Caki2 (cell line): ENCODE measurements around the gene ILRUN. TPM values are rescaled to one million over a fixed set of nuclear protein-coding genes. Genes with fewer than 3 reads are reported as not detected.
A peak's percentile ranks its signal among the peaks of the same experiment; 100 is the strongest.
"Not testable (repeated sequence)": the region's sequence is repeated elsewhere in the genome, so short reads cannot be mapped to it uniquely, and the experiment has no call there.

Experiments used
- DNase-seq: peaks from one replicate; pipeline ENCODE4 v3.0.0-alpha.2; 2015; ENCODE audit warnings: low read depth
- in situ Hi-C: cut with HindIII; loops from 2 replicates; pipeline ENCODE4 v1.10.0; 2016; ENCODE audit warnings: low sequenced_read_pairs, low pct_unique_long_range_greater_than_20kb, mixed read lengths
- total RNA-seq: library from RNA; depleted of rRNA; stranded (reverse); fragments of >200 nt; shearing (Covaris generic); gene quantifications from 2 replicates; pipeline ENCODE4 v1.2.3, GENCODE V29; 2014; ENCODE audit warnings: low replicate concordance

The ILRUN gene
- total RNA-seq, 1 experiment from 2014 or later: 54.5 TPM

GRCh38 chr6:34705241-34705640 lies 8.7 kb upstream of the ILRUN start:
- no peak for DNase-seq
- in situ Hi-C loops: no loop called here

- in situ Hi-C loops: no loop called here
Observed at GRCh38 chr6:34701199-34701598, 4.6 kb upstream of the ILRUN start.

DNA sequence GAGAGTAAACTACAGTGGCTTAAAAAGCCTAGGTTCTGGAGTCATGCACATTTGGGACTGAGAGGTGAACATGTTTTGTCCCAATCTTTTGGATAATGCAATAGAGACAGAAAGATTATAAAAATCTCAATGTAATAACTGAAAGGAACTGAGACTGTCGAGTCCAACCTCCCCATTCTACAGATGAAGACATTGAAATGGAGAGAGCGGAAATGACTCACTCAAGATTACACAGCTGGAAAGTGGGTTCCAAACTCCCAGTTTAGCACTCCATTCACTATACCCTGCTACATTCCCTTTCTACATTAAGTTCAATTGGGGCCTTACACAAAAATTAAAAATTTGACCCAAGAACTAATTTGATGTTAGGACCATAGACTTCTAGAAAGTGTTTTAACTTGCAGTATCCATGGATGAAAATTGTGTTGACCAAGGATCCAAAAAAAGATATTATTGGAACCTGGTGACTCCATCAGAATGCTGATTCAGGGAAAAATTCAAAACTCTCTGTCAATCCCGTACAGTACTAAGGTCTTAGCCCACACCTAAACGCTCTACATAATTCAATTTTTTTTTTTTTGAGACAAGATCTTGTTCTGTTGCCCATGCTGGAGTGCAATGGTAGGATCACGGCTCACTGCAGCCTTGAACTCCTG lies 1.5 kb upstream of the ILRUN start:
- in situ Hi-C loops: no loop called here
- no peak for DNase-seq

More at GRCh38 chr6:34701199-34701598, 4.6 kb upstream of the ILRUN start:
- DNase-seq: no peak

GRCh38 chr6:34697544-34697836 lies 923 bp upstream of the ILRUN start:
- in situ Hi-C loops: no loop called here
- DNase-seq: no peak

DNA sequence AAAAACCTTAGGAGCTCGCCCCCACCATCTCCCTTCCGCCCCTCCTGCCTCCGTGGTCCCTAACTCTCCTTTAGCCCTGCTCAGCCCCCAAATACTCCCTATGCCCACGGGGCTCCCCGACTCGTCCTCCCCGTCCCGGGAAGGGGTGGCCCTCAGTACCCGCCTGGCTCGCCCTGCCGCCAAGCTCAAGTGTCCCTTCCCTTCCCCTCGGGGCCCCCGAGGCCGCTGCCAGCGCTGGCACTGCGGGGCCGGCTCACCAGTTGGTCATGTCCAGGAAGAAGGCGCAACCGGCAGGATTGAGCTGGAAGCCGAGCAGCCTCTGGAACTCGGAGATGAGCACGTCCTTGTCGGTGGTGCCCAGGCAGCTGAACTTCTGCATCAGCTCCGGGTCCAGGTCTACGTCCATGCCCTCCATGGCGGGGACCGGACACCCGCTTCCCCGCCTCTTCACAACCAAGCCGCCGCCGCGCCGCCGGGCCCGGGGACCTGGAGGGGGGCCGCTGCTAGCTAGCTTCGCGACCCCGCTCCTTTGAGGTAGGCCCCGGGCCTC lies 303 bp downstream of the ILRUN start:
- in situ Hi-C loops: no loop called here
- DNase-seq: no peak

GRCh38 chr6:34695729-34696188 lies 808 bp downstream of the ILRUN start:
- no peak for DNase-seq
- in situ Hi-C loops: no loop called here

- DNase-seq: peak; percentile 29
- in situ Hi-C loops: no loop called here
Observed at GRCh38 chr6:34692280-34692679, 4.3 kb downstream of the ILRUN start.

DNA sequence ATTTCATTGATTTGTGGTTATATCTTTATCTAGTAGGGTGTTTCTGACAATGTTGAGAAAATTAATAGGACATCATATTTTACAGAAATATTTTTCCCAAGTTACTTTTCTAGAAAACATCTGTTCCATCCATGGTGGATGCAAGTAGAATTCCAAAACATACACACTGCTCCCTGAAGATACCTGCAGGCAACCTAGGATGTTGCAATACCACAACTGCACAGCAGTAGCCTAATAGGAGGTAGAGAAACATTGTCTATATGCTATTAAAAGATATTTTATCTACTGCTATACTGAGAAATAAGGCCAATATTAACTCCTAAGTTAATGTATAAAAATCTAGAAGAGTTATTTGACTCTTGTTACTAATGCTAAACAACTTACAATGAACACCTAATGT lies 6.8 kb downstream of the ILRUN start:
- in situ Hi-C loops: no loop called here
- no peak for DNase-seq

GRCh38 chr6:34688956-34689355 lies 7.6 kb downstream of the ILRUN start:
- DNase-seq: no peak
- in situ Hi-C loops: no loop called here

GRCh38 chr6:34684919-34685318 lies 11.6 kb downstream of the ILRUN start:
- in situ Hi-C loops: no loop called here
- DNase-seq: no peak

DNA sequence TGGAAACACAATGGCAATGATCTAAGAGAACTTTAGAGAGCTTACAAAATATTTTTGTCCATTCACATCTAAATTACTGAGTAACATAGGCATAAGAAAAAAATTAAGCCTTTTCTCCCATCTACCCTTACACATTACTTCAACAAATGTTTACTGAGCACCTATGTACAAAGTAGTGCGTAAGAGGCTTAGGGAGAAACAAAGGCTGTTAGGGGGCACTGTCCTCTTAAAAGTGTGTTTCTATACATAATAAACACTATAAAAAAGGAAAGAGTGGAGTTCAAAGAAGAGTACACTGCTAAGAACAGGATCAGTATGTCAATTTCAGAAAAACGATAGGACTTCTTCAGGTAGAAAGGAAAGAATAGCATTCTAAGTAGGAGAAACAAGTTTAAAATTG lies 12.2 kb downstream of the ILRUN start:
- in situ Hi-C loops: no loop called here
- DNase-seq: no peak

- peak; percentile 77 for DNase-seq
- in situ Hi-C loops: no loop called here
Observed at GRCh38 chr6:34680802-34681515, 15.6 kb downstream of the ILRUN start.

DNA sequence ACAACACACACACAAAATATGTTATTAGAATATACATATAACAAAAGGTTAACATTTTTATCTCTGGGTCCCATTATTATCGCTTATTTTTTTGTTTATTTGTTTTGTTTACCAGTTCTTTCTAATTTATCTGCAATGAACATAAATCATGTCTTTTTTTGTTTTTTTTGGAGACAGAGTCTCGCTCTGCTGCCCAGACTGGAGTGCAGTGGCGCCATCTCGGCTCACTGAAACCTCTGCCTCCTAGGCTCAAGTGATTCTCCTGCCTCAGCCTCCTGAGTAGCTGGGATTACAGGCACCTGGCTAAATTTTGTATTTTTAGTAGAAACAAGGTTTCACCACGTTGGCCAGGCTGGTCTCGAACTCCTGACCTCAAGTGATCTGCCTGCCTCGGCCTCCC lies 16.3 kb downstream of the ILRUN start:
- DNase-seq, in situ Hi-C loops: not testable (repeated sequence)

DNA sequence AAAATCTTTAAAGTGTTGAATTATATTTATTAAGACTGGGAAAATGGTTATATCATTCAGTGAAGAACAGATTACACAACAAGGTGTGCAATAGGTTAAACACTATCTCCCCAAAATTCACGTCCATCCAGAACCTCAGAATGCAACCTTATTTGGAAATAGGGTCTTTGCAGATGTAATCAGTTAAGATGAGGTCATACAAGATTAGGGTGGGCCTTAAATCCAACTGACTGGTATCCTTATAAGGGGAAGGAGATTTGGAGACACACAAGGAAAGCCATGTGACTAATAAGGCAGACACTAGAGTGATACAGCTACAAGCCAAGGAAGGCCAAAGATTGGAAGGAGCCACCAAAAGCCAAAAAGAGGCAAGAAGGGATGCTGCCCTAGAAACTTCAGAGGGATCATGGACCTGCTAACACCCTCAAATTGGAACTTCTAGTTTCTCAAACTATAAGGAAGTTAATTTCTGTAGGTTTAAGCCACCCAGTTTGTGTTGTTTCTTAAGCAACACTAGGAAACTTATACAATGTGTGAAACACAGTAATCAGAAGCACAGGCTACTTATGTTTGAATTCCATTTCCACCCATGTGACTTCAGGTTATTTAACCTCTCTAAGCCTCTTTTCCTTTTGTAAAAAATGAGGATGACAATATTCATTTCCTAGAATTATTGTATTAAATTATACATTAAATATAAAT lies 16.9 kb downstream of the ILRUN start:
- in situ Hi-C loops: no loop called here
- no peak for DNase-seq

- no peak for DNase-seq
- in situ Hi-C loops: no loop called here
Observed at GRCh38 chr6:34676140-34676539, 20.4 kb downstream of the ILRUN start.

DNA sequence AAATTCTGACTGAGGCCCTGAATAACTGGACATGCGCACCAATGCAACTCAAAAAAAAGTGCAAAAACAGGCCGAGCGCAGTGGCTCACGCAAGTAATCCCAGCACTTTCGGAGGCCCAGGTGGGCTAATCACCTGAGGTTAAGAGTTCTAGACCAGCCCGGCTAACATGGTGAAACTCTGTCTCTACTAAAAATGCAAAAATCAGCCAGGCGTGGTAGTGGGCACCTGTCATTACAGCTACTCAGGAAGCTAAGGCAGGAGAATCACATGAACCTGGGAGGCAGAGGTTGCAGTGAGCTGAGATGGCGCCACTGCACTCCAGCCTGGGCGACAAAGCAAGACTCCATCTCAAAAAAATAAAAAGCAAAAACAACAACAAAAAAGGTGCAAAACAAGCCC lies 21.6 kb downstream of the ILRUN start:
- DNase-seq, in situ Hi-C loops: not testable (repeated sequence)

DNA sequence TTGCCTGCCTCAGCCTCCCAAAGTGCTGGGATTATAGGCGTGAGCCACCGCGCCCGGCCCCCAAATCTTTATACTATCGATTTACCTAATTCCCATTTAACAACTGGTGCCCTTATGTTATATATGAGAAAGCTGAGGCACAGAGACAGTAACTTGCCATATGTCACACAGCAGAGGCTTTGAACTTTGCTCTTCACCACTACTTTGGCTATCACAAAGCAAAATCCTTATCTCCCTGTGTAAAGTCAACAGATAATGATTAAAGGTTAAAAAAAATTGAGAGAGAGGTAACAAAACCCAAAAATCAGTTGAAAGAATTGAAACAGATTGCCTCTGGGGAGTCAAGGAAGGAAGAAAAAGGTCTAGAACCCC lies 22.3 kb downstream of the ILRUN start:
- in situ Hi-C loops: no loop called here
- no peak for DNase-seq

DNA sequence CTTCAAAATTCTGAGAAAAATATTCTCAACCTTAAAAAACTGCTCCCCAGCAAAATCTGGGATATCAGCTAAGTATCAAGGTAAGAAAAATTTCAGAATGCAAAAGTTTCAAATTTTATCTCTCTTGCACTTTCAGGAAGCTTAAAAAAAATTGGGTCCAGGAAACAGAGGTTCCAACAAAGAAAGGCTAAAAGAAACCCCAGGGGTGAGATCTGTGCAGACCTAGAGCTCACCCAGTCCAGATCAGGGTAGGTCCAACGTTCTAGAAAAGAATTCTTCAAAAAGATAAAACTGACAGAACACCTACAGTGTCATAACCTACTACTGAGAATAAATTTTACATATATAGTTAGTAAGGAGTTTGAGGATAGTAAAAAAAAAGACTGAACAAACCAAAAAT lies 23.5 kb downstream of the ILRUN start:
- DNase-seq: no peak
- in situ Hi-C loops: no loop called here

- in situ Hi-C loops: no loop called here
Observed at GRCh38 chr6:34672657-34673043, 23.9 kb downstream of the ILRUN start.

More at GRCh38 chr6:34672657-34673043, 23.9 kb downstream of the ILRUN start:
- DNase-seq: no peak
